Ascending aorta (tissue), 2 donors: ENCODE measurements around the gene ATF7IP2. TPM values are rescaled to one million over a fixed set of nuclear protein-coding genes. Genes with fewer than 3 reads are reported as not detected.
"Not testable (repeated sequence)": the region's sequence is repeated elsewhere in the genome, so short reads cannot be mapped to it uniquely, and the experiment has no call there.

Experiments used
- DNase-seq, 2 donors: peaks; one replicate each; pipeline ENCODE4 v3.0.0-alpha.2; 2019; ENCODE audit warnings: low spot score in 2 of 2
- H3K27ac ChIP-seq, 2 donors: fragments of 200-600 bp; sonication (generic); one replicate each; pipeline ENCODE4 v1.5.1; 2016 to 2017; ENCODE audit warnings: mild to moderate bottlenecking in 1 of 2
- H3K27me3 ChIP-seq: fragments of 200-600 bp; sonication (generic); one replicate; pipeline ENCODE4 v1.5.1; 2017
- H3K36me3 ChIP-seq, 2 donors: fragments of 200-600 bp; sonication (generic); one replicate each; pipeline ENCODE4 v1.5.1; 2016
- H3K4me1 ChIP-seq, 2 donors: fragments of 200-600 bp; sonication (generic); one replicate each; pipeline ENCODE4 v1.5.1; 2016 to 2017; ENCODE audit warnings: mild to moderate bottlenecking in 1 of 2
- H3K4me3 ChIP-seq, 2 donors: fragments of 200-600 bp; sonication (generic); one replicate each; pipeline ENCODE4 v1.5.1; 2016 to 2017; ENCODE audit warnings: mild to moderate bottlenecking in 1 of 2
- H3K9me3 ChIP-seq, 2 donors: fragments of 200-600 bp; sonication (generic); one replicate each; pipeline ENCODE4 v1.5.1; 2016
- CTCF ChIP-seq, 3 experiments: fragments of 200-600 bp in 2 of 3; fragments of 450-650 bp in 1 of 3; sonication (generic) in 2 of 3; IDR thresholded peaks; one replicate each; pipeline ENCODE4 v1.5.1; 2016 to 2019; ENCODE audit warnings: antibody characterized with exemption in 3 of 3, mild to moderate bottlenecking in 1 of 3, moderate library complexity in 1 of 3
- intact Hi-C: fragments of 100-400 bp; cut with DNase I; formaldehyde crosslinking; loops from one replicate; pipeline ENCODE4 v1.15.1; 2023
- total RNA-seq: library from RNA; depleted of rRNA; stranded (reverse); fragments of >200 nt; gene quantifications from one replicate; pipeline ENCODE4 v1.1.0, GENCODE V29; 2016

The ATF7IP2 gene
- total RNA-seq, 1 donor from 2014 or later = not detected

GRCh38 chr16:10419701-10420100 lies 33.8 kb downstream of the ATF7IP2 start:
- intact Hi-C loops = no loop called here

GRCh38 chr16:10421596-10421995 lies 35.7 kb downstream of the ATF7IP2 start:
- no peak for TF ChIP-seq CTCF (IDR thresholded peaks at IDR 0.05)
- Histone ChIP-seq H3K4me3 (no peak overlapping the region), H3K27ac (no peak overlapping the region), H3K9me3 (peaks cover 13 to 21% of the 10 kb centered on the region in 2 donors), H3K36me3 (no peaks in the 10 kb centered on the region), H3K27me3 (no peaks in the 10 kb centered on the region), H3K4me1 (no peaks in the 10 kb centered on the region)
- intact Hi-C loops = no loop called here
- DNase-seq = no peak

More at GRCh38 chr16:10419701-10420100, 33.8 kb downstream of the ATF7IP2 start:
- peaks cover 15 to 36% of the 10 kb centered on the region in 2 donors for H3K9me3 ChIP-seq
- H3K4me3 ChIP-seq = no peak overlapping the region
- H3K4me1 ChIP-seq = no peaks in the 10 kb centered on the region
- no peak for TF ChIP-seq CTCF (IDR thresholded peaks at IDR 0.05)
- DNase-seq = no peak
- H3K36me3 ChIP-seq = no peaks in the 10 kb centered on the region
- no peaks in the 10 kb centered on the region for H3K27me3 ChIP-seq
- H3K27ac ChIP-seq = no peak overlapping the region

GRCh38 chr16:10428433-10429168 lies 42.7 kb downstream of the ATF7IP2 start:
- Histone ChIP-seq H3K27ac (no peak overlapping the region), H3K4me1 (no peaks in the 10 kb centered on the region), H3K9me3 (no peaks in the 10 kb centered on the region), H3K4me3 (no peak overlapping the region), H3K27me3 (no peaks in the 10 kb centered on the region), H3K36me3 (peaks cover 0 to 12% of the 10 kb centered on the region in 2 donors)
- intact Hi-C loops = no loop called here
- no peak for DNase-seq
- no peak for TF ChIP-seq CTCF (IDR thresholded peaks at IDR 0.05)

- H3K4me1 ChIP-seq, DNase-seq, H3K4me3 ChIP-seq, H3K9me3 ChIP-seq, H3K27ac ChIP-seq, intact Hi-C loops, H3K27me3 ChIP-seq: not testable (repeated sequence)
- H3K36me3 ChIP-seq = peaks cover 0 to 12% of the 10 kb centered on the region in 2 donors
Measured at GRCh38 chr16:10429299-10429969, 43.6 kb downstream of the ATF7IP2 start.

- Histone ChIP-seq H3K36me3 (peaks cover 10 to 46% of the 10 kb centered on the region in 2 donors), H3K27me3 (no peaks in the 10 kb centered on the region), H3K4me3 (no peak overlapping the region), H3K27ac (no peak overlapping the region), H3K9me3 (peaks cover 26 to 52% of the 10 kb centered on the region in 2 donors), H3K4me1 (no peaks in the 10 kb centered on the region)
- DNase-seq = no peak
- no peak for TF ChIP-seq CTCF (IDR thresholded peaks at IDR 0.05)
- intact Hi-C loops = no loop called here
Measured at GRCh38 chr16:10441726-10442125, 55.9 kb downstream of the ATF7IP2 start.

GRCh38 chr16:10447289-10447688 lies 61.4 kb downstream of the ATF7IP2 start:
- no peaks in the 10 kb centered on the region for H3K4me1 ChIP-seq
- no peak for DNase-seq
- H3K27ac ChIP-seq = no peak overlapping the region
- no peak for TF ChIP-seq CTCF (IDR thresholded peaks at IDR 0.05)
- H3K27me3 ChIP-seq = no peaks in the 10 kb centered on the region
- no peak overlapping the region for H3K4me3 ChIP-seq
- peaks cover 8 to 35% of the 10 kb centered on the region in 2 donors for H3K36me3 ChIP-seq
- intact Hi-C loops = no loop called here
- H3K9me3 ChIP-seq = peaks cover 38 to 78% of the 10 kb centered on the region in 2 donors

GRCh38 chr16:10452208-10453158 lies 66.6 kb downstream of the ATF7IP2 start:
- H3K36me3 ChIP-seq = peaks cover 0 to 18% of the 10 kb centered on the region in 2 donors
- H3K4me3 ChIP-seq, DNase-seq, intact Hi-C loops, H3K4me1 ChIP-seq, H3K27me3 ChIP-seq, H3K27ac ChIP-seq: not testable (repeated sequence)
- H3K9me3 ChIP-seq = peaks cover 13 to 38% of the 10 kb centered on the region in 2 donors
